ENCODE results near the gene TAS2R13. TPM values are rescaled to one million over a fixed set of nuclear protein-coding genes. Genes with fewer than 3 reads are reported as not detected.

TAS2R13 gene
- total and polyA plus RNA-seq, 2 experiments from 2014 or later, result 3.2 TPM; not detected in 1

DNA sequence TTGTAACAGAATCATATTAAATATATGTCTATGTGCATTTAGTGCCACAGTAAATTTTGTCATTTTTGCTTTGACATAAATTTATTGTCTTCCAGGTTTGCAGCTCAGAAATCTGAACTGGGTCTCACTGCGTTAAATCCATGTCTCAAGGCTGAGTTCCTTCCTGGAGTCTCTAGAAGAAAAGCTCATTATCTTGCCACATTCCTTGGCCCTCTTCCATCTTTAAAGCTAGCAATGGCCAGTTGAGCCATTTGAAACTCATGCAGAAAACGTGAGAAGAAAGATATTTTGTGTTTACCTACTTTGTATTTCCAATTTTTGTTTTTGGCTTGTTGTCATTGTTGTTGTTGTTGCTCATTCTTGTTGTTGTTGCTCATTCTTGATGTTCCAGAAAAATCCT lies 36.0 kb downstream of the TAS2R13 start:
- Histone ChIP-seq H3K4me3 (no peak overlapping the region), H3K27ac (no peak overlapping the region), H3K36me3 (replicated peaks; ENCODE audit: insufficient read depth, low read depth) (no peaks in the 10 kb centered on the region), H4K20me1 (ENCODE audit: insufficient read depth, poor library complexity, severe bottlenecking) (no peaks in the 10 kb centered on the region), H3K79me2 (no peaks in the 10 kb centered on the region), H2AFZ (no peak overlapping the region), H3K9me3 (ENCODE audit: low read depth) (no peaks in the 10 kb centered on the region), H3K4me1 (ENCODE audit: insufficient read depth) (no peaks in the 10 kb centered on the region), H3K4me2 (no peak overlapping the region), H3K27me3 (no peaks in the 10 kb centered on the region), H3K9me2 (replicated peaks; ENCODE audit: insufficient read depth) (no peaks in the 10 kb centered on the region)
- TF ChIP-seq EZH2phosphoT487 (IDR thresholded peaks at IDR 0.05; ENCODE audit: low read depth, severe bottlenecking, unreplicated experiment) (no peak), EZH2 (IDR thresholded peaks at IDR 0.05; ENCODE audit: borderline replicate concordance) (no peak)
- TF ChIP-seq, protein P1, sequence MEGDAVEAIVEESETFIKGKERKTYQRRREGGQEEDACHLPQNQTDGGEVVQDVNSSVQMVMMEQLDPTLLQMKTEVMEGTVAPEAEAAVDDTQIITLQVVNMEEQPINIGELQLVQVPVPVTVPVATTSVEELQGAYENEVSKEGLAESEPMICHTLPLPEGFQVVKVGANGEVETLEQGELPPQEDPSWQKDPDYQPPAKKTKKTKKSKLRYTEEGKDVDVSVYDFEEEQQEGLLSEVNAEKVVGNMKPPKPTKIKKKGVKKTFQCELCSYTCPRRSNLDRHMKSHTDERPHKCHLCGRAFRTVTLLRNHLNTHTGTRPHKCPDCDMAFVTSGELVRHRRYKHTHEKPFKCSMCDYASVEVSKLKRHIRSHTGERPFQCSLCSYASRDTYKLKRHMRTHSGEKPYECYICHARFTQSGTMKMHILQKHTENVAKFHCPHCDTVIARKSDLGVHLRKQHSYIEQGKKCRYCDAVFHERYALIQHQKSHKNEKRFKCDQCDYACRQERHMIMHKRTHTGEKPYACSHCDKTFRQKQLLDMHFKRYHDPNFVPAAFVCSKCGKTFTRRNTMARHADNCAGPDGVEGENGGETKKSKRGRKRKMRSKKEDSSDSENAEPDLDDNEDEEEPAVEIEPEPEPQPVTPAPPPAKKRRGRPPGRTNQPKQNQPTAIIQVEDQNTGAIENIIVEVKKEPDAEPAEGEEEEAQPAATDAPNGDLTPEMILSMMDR (IDR thresholded peaks at IDR 0.05; ENCODE audit: poor library complexity), result no peak
- DNase-seq (ENCODE audit: low spot score), result no peak
- WGBS (ENCODE audit: low lambda C conversion rate, missing lambda C conversion rate), result 82% methylated on average over 2 of the region's 2 CpGs

DNA sequence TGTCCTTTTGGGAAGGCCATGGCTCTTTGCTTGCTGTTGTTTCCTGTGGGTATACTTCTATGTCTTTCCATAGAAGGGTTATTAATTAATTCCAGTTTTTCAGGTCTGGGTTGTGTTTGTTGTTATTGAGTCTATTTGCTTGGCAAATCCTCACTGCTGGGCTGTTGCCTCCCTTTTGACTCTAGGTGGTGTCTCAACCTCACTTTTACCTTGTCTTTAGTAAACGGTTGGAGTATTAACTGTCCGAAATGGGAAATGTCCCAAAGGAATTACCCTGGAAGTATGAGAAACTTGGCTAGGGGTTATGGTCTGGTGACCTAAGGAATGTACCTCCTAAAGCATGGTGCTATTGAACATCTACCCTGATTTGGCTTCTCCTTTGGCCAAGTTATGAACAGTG lies 42.0 kb downstream of the TAS2R13 start:
- H3K27ac ChIP-seq, result no peak overlapping the region
- H3K9me3 ChIP-seq (ENCODE audit: low read depth), result no peaks in the 10 kb centered on the region
- H4K20me1 ChIP-seq (ENCODE audit: insufficient read depth, poor library complexity, severe bottlenecking), result no peaks in the 10 kb centered on the region
- H2AFZ ChIP-seq, result no peak overlapping the region
- no peaks in the 10 kb centered on the region for H3K9me2 ChIP-seq (replicated peaks; ENCODE audit: insufficient read depth)
- DNase-seq (ENCODE audit: low spot score), result no peak
- TF ChIP-seq EZH2phosphoT487 (IDR thresholded peaks at IDR 0.05; ENCODE audit: low read depth, severe bottlenecking, unreplicated experiment) (no peak), EZH2 (IDR thresholded peaks at IDR 0.05; ENCODE audit: borderline replicate concordance) (no peak)
- TF ChIP-seq, protein P1 (IDR thresholded peaks at IDR 0.05; ENCODE audit: poor library complexity), result peak; percentile 37
- no peaks in the 10 kb centered on the region for H3K36me3 ChIP-seq (replicated peaks; ENCODE audit: insufficient read depth, low read depth)
- no peak overlapping the region for H3K4me2 ChIP-seq
- no peaks in the 10 kb centered on the region for H3K4me1 ChIP-seq (ENCODE audit: insufficient read depth)
- H3K4me3 ChIP-seq, result no peak overlapping the region
- H3K79me2 ChIP-seq, result no peaks in the 10 kb centered on the region
- no peaks in the 10 kb centered on the region for H3K27me3 ChIP-seq
- WGBS (ENCODE audit: low lambda C conversion rate, missing lambda C conversion rate), result 69% methylated on average over 2 of the region's 2 CpGs

DNA sequence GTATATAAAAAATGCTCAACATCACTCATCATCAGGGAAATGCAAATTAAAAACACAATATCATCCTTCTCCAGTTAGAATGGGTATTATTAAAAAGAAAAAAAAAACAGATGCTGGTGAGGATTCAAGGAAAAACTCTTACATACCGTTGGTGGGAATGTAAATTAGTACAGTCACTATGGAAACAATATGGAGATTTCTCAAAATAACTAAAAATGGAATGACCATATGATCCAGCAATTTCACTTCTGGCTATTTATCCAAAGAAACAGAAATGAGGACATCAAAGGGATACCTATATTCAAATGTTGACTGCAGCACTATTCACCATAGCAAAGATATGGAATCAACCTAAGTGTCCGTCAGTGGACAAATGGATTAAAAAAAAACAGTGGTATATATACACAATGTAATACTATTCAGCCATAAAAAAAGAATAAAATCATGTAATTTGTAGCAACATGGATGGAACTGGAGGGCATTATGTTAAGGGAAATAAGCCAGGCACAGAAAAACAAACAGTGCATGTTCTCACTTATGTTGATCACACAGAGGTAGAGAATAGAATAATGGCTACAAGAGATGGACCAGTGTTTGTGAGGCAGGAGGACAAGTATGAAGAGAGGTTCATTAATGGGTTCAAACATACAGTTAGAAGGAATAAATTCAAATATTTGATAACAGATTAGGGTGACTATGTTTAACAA lies 45.7 kb downstream of the TAS2R13 start:
- H3K4me1 ChIP-seq (ENCODE audit: insufficient read depth), result no peaks in the 10 kb centered on the region
- TF ChIP-seq, protein P1 (IDR thresholded peaks at IDR 0.05; ENCODE audit: poor library complexity), result no peak
- no peak overlapping the region for H3K27ac ChIP-seq
- H3K9me2 ChIP-seq (replicated peaks; ENCODE audit: insufficient read depth), result no peaks in the 10 kb centered on the region
- H3K27me3 ChIP-seq, result no peaks in the 10 kb centered on the region
- H3K9me3 ChIP-seq (ENCODE audit: low read depth), result no peaks in the 10 kb centered on the region
- no peak for DNase-seq (ENCODE audit: low spot score)
- no peaks in the 10 kb centered on the region for H4K20me1 ChIP-seq (ENCODE audit: insufficient read depth, poor library complexity, severe bottlenecking)
- H3K4me2 ChIP-seq, result no peak overlapping the region
- H3K36me3 ChIP-seq (replicated peaks; ENCODE audit: insufficient read depth, low read depth), result no peaks in the 10 kb centered on the region
- H3K79me2 ChIP-seq, result peaks cover 2% of the 10 kb centered on the region
- H3K4me3 ChIP-seq, result no peak overlapping the region
- H2AFZ ChIP-seq, result no peak overlapping the region
- WGBS (ENCODE audit: low lambda C conversion rate, missing lambda C conversion rate), result 98% methylated on average over 2 of the region's 2 CpGs

Measured in hepatocyte (in vitro differentiated cells).